HG03108 (cell line): ENCODE measurements around the gene ANKLE2.
A peak's percentile ranks its signal among the peaks of the same experiment; 100 is the strongest.

Experiments
- ATAC-seq: cut with Tn5 transposase; IDR thresholded peaks from one replicate; pipeline ENCODE4 v1.9.1; 2021; ENCODE audit warnings: moderate library complexity; ENCODE audit not compliant: unreplicated experiment

The ANKLE2 gene

GRCh38 chr12:132720606-132721345, 40.9 kb downstream of the ANKLE2 start:
- no peak for ATAC-seq

GRCh38 chr12:132719954-132720324, 41.7 kb downstream of the ANKLE2 start:
- no peak for ATAC-seq

GRCh38 chr12:132719141-132719953, 42.3 kb downstream of the ANKLE2 start:
- ATAC-seq: no peak

- no peak for ATAC-seq
Measured at GRCh38 chr12:132718644-132719043, 43.0 kb downstream of the ANKLE2 start.

GRCh38 chr12:132717531-132718387, 43.9 kb downstream of the ANKLE2 start:
- no peak for ATAC-seq

GRCh38 chr12:132717011-132717410, 44.6 kb downstream of the ANKLE2 start:
- no peak for ATAC-seq

GRCh38 chr12:132716356-132716755, 45.3 kb downstream of the ANKLE2 start:
- no peak for ATAC-seq

GRCh38 chr12:132715874-132716273, 45.8 kb downstream of the ANKLE2 start:
- ATAC-seq: no peak

- no peak for ATAC-seq
Measured at GRCh38 chr12:132713123-132713522, 48.5 kb downstream of the ANKLE2 start.

- peak; percentile 6 for ATAC-seq
Measured at GRCh38 chr12:132711080-132711843, 50.4 kb downstream of the ANKLE2 start.

GRCh38 chr12:132710405-132711079, 51.1 kb downstream of the ANKLE2 start, which contains the start of gene PGAM5:
PGAM5 (plus strand) TSS chr12:132710842; CDS start chr12:132710877, 35 bp downstream.
- ATAC-seq: peak; percentile 81

- ATAC-seq: peak; percentile 15
Measured at GRCh38 chr12:132710043-132710404, 51.6 kb downstream of the ANKLE2 start.

- ATAC-seq: no peak
Measured at GRCh38 chr12:132708150-132708549, 53.5 kb downstream of the ANKLE2 start.

- no peak for ATAC-seq
Measured at GRCh38 chr12:132707241-132707640, 54.4 kb downstream of the ANKLE2 start.

GRCh38 chr12:132703641-132704040, 58.0 kb downstream of the ANKLE2 start:
- ATAC-seq: no peak

- no peak for ATAC-seq
Measured at GRCh38 chr12:132702640-132703039, 59.0 kb downstream of the ANKLE2 start.

GRCh38 chr12:132700212-132700822, 61.3 kb downstream of the ANKLE2 start:
- no peak for ATAC-seq

- ATAC-seq: no peak
Measured at GRCh38 chr12:132698341-132698740, 63.3 kb downstream of the ANKLE2 start.

- no peak for ATAC-seq
Measured at GRCh38 chr12:132695431-132695830, 66.2 kb downstream of the ANKLE2 start.
